GM23248 (cell line): ENCODE measurements around the gene IRF9.

Source experiments
- EZH2 ChIP-seq: fragments of 200-600 bp; sonication (generic); IDR thresholded peaks from 2 replicates; pipeline ENCODE4 v1.6.1; 2018; ENCODE audit warnings: antibody characterized with exemption, mild to moderate bottlenecking; ENCODE audit not compliant: insufficient read depth, poor library complexity, severe bottlenecking
- EZH2phosphoT487 ChIP-seq: fragments of 200-600 bp; sonication (generic); IDR thresholded peaks from 2 replicates; pipeline ENCODE4 v1.6.1; 2018; ENCODE audit warnings: antibody characterized with exemption, moderate library complexity, mild to moderate bottlenecking, low read depth; ENCODE audit not compliant: insufficient read depth

- TF ChIP-seq EZH2: no peak
- no peak for TF ChIP-seq EZH2phosphoT487
Observed at GRCh38 chr14:24183014-24183481, 22.0 kb downstream of the IRF9 start.
